HepG2 (cell line): ENCODE data around the gene MCTS1.

Experiments
- CTCF ChIP-seq: sonication (generic); formaldehyde crosslinking; IDR thresholded peaks from 2 replicates; pipeline ENCODE4 v1.5.0; 2020; ENCODE audit warnings: mild to moderate bottlenecking, missing genetic modification reagents, moderate library complexity
- FOSL1 ChIP-seq: sonication (generic); formaldehyde crosslinking; IDR thresholded peaks from 2 replicates; pipeline ENCODE4 v1.9.0; 2021; ENCODE audit warnings: missing genetic modification reagents, borderline replicate concordance
- NFRKB ChIP-seq: fragments of 450-650 bp; IDR thresholded peaks from 2 replicates; pipeline ENCODE4 v1.6.1; 2017
- RERE ChIP-seq: IDR thresholded peaks from 2 replicates; pipeline ENCODE4 v1.6.1; 2016; ENCODE audit warnings: low read depth, missing genetic modification reagents, missing compliant biosample characterization
- RFX3 ChIP-seq: IDR thresholded peaks from 2 replicates; pipeline ENCODE4 v1.6.1; 2016; ENCODE audit warnings: missing biosample characterization, missing genetic modification reagents
- RNF219 ChIP-seq: sonication (generic); formaldehyde crosslinking; IDR thresholded peaks from 2 replicates; pipeline ENCODE4 v1.5.0; 2020; ENCODE audit warnings: mild to moderate bottlenecking, missing genetic modification reagents
- YEATS2 ChIP-seq: sonication (generic); formaldehyde crosslinking; IDR thresholded peaks from 2 replicates; pipeline ENCODE4 v1.4.0; 2020; ENCODE audit warnings: missing genetic modification reagents, borderline replicate concordance
- ZNF367 ChIP-seq: sonication (generic); formaldehyde crosslinking; IDR thresholded peaks from 2 replicates; pipeline ENCODE4 v1.4.0; 2020; ENCODE audit warnings: missing genetic modification reagents, borderline replicate concordance
- ZNF431 ChIP-seq: sonication (generic); formaldehyde crosslinking; IDR thresholded peaks from 2 replicates; pipeline ENCODE4 v1.9.0; 2022; ENCODE audit warnings: missing genetic modification reagents, low read depth, mild to moderate bottlenecking, borderline replicate concordance

GRCh38 chrX:120653000-120653399 lies 49.1 kb downstream of the MCTS1 start:
- no peak for TF ChIP-seq RERE (CRISPR knock-in tag)
- TF ChIP-seq YEATS2: no peak
- TF ChIP-seq ZNF431 (CRISPR knock-in tag): no peak
- no peak for TF ChIP-seq NFRKB
- no peak for TF ChIP-seq CTCF (CRISPR knock-in tag)
- no peak for TF ChIP-seq FOSL1 (CRISPR knock-in tag)
- no peak for TF ChIP-seq ZNF367 (CRISPR knock-in tag)
- no peak for TF ChIP-seq RNF219 (CRISPR knock-in tag)
- TF ChIP-seq RFX3: no peak
